GM20431 (cell line): ENCODE data around the gene SPTBN1.

Experiments used
- in situ Hi-C: fragments of 300-500 bp; cut with MseI, MboI; formaldehyde crosslinking; loops from one replicate; pipeline ENCODE4 v1.15.0; 2020; ENCODE audit warnings: low sequenced_read_pairs; ENCODE audit not compliant: unreplicated experiment

The SPTBN1 gene

DNA sequence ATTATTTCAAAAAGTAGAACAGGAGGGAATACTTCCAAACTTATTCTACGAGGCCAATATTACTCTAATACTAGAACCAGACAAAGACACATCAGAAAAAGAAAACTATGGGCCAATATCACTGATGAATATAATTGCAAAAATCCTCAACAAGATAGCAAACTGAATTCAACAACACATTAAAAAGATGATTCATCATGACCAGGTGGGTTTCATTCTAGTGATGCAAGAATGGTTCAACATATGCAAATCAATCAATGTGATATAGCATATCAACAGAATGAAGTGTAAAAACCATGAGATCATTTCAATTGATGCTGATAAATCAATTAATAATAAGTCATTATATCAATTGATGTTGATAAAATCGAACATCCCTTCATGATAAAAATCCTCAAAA lies 244.9 kb downstream of the SPTBN1 start:
- in situ Hi-C loops = loop anchor here (10.0 kb wide), 1 partner anchor 176 kb away; no protein-coding TSS in a partner anchor

- in situ Hi-C loops = loop anchor here (10.0 kb wide), 1 partner anchor 179 kb away; no protein-coding TSS in a partner anchor
Observed at GRCh38 chr2:54704238-54704637, 248.1 kb downstream of the SPTBN1 start.

DNA sequence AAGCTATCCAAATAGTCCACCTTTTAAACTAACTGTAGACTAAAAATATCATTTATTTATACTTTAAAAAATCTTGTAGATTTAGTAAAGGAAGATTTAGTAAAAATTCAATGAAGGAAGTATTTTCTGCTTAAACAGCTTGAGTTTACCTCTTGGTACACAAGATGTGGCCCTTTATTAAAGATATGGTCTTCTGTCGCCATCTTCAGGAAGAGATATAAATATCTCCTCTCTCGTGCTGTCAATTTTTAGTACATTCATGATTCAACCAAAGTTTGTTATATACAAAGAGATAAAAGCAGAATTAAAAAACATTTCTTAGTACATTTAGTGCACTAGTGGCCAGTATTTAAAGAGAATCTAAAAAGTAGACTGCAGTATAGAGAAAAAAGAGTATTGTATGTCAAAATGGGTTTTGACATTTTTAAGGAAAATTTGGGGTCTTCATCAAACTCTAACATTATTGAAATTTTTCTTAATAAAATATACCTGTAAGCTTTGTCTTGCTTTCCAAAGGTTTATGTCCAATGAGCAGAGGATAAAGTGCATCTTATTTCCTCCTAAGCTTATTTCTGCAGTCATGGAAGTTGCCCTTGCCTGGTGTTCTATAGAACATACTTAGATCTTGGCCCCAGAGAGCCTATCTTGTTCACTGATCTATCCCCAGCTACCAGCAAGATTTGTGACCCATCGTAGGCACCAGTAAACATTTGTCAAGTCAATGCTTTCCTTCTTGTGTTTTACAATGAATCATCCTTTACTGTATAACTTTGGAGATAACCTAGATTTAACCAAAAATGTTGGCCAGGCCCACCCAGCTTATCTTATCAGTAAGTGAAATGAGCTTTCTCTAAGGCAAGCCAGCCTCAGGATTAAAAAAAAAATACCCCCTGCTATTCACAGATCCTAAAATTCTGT lies 248.8 kb downstream of the SPTBN1 start:
- in situ Hi-C loops = loop anchor here (10.0 kb wide), 1 partner anchor 180 kb away; no protein-coding TSS in a partner anchor

DNA sequence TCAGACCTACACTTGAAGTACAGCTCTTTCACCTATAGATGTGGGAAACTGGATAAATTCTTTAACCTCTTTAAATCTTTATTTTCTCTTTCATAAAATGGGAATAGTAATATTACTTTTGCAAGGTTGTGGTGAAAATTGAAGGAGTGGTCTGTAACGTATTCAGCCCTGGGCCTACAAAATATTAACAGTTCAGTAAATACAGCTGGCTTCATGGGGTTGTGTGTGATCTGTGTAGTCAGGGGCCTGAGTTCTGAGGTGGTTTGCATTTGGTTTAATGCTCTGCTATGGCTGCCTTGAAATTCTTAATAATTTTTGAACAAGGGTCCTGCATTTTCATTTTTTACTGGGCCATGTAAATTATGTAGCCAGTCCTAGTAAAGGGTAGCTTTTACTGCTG lies 250.5 kb downstream of the SPTBN1 start:
- in situ Hi-C loops = loop anchor here (10.0 kb wide), 1 partner anchor 182 kb away; no protein-coding TSS in a partner anchor

GRCh38 chr2:54708584-54709335 lies 252.6 kb downstream of the SPTBN1 start:
- in situ Hi-C loops = loop anchor here (10.0 kb wide), 1 partner anchor 184 kb away; no protein-coding TSS in a partner anchor

GRCh38 chr2:54709336-54709809 lies 253.2 kb downstream of the SPTBN1 start:
- in situ Hi-C loops = loop anchor here (10.0 kb wide), 1 partner anchor 185 kb away; no protein-coding TSS in a partner anchor

DNA sequence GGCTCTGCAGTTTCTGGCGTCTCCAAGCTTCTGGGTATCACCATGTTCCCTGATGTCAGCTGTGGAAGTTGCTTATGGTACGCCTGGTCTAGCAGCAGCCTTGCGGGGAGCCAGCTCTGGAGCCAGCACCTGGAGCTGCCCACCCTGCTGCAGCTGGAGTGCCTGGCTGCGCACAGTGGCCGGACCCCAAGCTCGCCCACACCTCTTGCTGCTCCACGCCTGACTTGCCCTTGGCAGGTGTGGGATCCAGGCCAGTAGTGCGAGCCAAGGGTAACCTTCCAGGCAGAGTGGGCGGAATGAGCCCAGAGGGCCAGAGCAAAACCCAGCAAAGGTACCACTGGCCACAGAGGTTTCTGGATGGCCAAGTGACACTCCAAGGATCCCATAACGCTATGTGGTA lies 254.1 kb downstream of the SPTBN1 start:
- in situ Hi-C loops = no loop called here

DNA sequence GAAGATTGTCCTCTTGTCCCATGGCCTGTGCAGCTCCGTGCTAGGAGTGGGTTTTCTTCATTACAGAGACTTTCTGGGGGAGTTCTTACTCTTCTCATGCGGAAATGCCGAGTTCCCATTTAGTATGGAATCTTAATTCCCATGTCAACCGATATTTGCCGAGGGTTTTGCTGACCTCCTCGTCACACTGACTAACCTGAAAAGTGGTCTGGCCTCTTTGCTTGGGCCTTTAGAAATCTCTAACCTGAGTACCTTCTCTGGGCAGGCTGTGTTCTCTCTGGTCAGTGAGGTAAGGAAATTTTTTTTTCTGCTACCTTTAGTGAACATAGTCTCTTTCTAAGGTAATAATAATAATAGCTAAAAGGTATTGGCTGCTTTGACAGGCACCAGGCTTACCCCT lies 256.4 kb downstream of the SPTBN1 start:
- in situ Hi-C loops = no loop called here

DNA sequence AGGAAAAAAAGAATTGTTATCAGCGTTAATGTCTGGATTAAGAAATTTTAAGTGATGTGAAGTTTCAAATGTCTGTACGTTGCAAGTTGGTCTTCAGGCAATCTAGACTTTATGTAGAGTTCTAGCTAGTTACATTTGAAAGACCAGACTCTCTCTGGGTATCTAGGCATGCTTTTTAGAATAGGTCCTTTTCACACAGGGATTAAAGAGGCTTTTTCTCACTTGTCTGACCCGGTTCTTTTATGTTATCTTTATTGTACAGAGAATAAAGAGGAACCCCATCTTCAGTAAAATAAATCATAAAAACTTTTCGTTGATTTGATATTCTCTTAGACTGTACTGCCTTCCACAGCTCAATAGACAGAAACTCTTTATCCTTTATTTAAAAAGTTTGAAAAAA lies 258.9 kb downstream of the SPTBN1 start:
- in situ Hi-C loops = no loop called here

- in situ Hi-C loops = no loop called here
Observed at GRCh38 chr2:54716375-54716774, 260.2 kb downstream of the SPTBN1 start.

DNA sequence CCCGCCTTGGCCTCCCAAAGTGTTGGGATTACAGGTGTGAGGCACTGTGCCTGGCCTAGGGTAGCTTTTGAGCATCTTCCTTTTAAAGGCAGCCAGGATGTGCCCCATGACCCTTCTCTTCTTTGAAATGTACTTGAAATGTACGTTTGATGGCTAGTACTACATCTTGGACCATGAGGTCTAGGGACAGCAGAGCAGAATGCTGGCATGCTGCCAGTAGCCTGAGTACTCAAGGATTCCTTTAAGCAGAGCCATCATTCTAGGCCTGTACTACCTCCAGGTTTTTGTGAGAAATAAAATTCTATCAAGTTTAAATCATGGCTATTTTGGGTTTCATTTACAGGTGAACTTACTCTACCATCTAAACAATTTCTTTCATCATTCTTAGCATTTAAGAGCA lies 264.4 kb downstream of the SPTBN1 start:
- in situ Hi-C loops = no loop called here
